GM21390 (cell line): ENCODE data around the gene IMPACT.

ENCODE experiments used
- ATAC-seq: cut with Tn5 transposase; IDR thresholded peaks from one replicate; pipeline ENCODE4 v1.9.1; 2021; ENCODE audit not compliant: unreplicated experiment

IMPACT gene, protein sequence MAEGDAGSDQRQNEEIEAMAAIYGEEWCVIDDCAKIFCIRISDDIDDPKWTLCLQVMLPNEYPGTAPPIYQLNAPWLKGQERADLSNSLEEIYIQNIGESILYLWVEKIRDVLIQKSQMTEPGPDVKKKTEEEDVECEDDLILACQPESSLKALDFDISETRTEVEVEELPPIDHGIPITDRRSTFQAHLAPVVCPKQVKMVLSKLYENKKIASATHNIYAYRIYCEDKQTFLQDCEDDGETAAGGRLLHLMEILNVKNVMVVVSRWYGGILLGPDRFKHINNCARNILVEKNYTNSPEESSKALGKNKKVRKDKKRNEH

DNA sequence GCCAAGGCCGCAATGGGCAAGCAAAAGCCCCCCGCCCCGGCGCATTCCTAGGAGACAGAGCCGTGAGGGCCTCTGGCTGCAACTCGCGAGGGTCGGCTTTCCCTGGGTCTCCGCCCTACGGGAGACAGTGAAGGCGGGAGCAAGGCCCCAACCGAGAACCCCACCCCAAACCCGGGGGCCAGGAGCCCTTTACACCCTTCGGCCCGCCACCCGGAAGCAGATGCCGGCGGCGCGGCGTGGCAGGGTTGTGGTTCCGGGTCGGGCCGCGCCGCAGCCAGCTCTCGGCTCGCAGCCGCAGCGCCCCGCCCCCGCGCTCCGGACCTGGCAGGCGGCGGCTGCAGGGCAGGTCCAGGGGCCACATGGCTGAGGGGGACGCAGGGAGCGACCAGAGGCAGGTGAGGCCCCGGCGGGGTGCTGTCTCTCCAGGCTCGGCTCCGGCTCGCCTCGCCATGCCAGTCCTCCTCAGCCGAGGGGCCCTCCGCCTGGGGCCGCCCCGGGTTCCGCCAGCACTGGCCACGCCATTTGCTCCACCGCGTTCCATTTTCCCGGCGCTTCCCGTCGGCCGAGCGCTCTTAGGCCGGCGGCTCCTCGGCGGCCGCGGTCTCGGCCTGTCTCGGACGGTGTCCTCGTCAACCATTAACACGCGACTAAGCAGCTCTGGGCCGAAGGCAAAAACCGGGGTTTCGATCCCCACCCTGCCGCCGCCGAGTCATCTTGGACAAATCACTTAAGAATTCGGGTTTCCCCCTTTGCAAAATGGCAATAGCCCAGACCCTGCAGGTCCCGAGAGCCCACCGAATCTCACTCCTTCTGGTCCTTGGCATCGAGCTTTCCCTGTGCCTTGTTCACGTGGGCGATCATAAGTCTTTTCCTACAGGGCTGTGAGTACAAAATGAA lies at the start of gene IMPACT:
Gene IMPACT, plus strand, starts transcription at position 273 of the 897 bp plus-strand sequence. Its CDS starts 87 bp downstream, at position 360.
- ATAC-seq: peak; percentile 94

DNA sequence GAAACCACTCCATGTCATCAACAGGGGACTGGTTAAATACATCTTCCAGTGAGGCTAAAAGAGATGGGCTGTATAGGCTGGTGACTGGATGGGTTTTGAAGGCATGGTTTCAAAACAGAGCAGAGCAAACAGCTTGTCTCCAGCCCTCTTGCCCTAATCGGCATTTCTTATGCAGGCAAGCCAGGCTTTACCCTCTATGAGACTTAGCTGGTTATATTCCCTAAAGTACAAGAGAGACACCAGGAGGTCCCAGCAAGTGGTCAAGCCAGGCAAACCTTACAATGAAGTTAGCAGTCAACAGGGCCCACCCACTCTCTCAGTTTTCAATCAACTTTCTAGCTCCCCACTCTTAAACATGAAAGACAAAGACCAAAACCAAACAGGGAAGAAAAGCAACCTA lies 47.9 kb upstream of the IMPACT start:
- no peak for ATAC-seq

DNA sequence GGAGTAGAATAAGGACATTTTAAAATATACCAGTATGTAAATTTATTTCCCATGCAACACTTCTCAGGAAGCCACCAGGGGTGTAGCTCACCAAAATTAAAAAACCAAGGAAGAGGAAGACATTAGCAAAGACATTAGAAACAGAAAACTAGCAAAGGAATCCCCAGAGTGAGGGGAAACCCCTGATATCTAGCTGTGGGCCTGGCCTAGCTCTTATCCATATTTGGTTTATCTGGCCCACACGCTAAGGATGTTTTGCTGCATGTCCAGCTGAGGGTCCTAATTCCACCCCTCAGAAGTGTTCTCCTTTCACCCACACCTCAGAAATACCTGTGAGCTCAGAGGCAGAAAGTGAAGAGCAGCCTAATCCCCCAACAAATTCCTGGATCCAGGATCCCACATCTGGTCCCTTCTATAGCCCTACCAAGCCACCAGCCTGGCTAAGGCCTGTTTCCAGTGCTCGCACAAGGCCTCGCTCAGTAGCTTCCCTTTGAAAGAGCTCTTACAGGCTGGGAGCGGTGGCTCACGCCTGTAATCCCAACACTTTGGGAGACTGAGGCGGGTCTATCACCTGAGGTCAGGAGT lies 46.2 kb upstream of the IMPACT start:
- ATAC-seq: no peak

DNA sequence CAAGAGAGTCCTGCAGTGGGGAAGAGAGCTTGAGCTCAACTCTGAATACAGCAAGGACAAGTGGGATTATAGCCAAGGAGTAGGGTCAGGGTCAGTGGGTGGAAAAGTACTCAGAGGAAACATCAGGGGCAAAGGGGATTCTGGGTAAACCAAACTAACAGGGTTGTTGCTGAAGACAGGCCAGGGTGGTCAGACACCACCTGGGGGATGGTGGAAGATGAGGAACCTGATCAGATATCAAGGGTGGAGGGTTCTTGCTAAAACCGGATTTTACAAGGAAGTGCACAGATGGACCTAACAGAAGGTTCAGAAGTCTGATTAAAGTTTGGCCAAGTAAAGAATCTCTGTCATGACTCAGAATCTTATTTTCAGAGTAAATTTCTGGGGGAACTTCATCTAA lies 45.3 kb upstream of the IMPACT start:
- no peak for ATAC-seq

DNA sequence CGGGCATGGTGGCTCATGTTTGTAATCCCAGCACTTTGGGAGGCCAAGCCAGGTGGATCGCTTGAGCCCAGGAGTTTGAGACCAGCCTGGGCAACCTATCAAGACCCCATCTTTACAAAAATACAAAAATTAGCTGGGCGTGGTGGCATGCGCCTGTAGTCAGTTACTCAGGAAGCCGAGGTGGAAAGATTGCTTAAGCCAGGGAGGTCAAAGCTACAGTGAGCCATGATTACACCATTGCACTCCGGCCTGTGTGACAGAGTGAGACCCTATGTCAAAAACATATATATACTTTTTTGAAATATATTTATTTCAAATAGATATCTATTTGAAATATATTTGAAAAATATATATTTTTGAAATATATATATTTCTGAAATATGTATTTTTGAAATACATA lies 39.8 kb upstream of the IMPACT start:
- no peak for ATAC-seq

DNA sequence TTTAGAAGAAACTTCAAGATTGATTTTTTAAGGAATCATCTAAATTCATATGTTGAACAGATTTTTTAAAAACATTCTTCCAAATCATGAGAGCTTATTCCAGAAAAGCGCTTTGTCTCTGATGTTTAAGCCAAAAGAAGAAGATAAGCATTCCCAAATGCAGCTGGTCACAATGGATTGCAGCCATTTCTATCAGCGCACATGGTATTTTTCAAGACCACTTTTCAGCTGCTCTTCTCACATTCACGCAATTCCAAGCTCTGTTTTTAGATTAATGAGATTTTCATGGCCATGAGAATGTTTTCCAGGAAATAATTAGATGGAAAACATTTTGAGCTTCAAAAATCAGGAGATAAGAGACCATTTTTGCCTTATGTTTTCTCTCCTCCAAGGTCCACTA lies 37.5 kb upstream of the IMPACT start:
- no peak for ATAC-seq

DNA sequence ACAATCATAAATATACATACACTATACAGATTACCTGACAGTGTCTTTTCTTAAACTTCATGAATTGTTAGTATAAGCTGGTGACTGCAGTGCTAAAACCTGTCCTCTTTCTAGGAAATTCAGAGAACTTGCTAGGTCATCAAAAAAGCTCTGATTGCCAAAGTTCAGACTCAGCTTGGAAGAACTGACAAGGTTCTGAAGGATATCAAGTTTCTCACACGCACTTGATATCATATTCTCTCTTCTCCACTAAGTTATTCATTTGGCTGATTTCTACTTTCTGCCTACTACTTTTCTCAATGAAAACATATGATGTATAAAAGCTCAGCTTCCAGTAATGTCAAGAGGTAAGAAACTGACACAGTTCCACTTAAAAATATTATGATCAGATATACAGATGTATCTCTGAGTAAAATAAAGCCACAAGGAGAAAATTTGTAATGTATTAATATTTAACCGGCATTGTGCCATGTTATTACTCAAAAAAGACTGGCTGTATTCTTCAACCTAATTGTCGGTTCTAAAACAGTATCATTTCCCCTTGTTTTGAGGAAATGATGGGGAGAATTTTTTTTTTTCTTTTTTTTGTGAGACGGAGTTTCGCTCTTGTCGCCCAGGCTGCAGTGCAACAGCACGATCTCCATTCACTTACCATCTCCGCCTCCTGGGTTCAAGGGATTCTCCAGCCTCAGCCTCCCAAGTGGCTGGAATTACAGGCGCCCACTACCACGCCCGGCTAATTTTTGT lies 31.2 kb upstream of the IMPACT start:
- no peak for ATAC-seq

DNA sequence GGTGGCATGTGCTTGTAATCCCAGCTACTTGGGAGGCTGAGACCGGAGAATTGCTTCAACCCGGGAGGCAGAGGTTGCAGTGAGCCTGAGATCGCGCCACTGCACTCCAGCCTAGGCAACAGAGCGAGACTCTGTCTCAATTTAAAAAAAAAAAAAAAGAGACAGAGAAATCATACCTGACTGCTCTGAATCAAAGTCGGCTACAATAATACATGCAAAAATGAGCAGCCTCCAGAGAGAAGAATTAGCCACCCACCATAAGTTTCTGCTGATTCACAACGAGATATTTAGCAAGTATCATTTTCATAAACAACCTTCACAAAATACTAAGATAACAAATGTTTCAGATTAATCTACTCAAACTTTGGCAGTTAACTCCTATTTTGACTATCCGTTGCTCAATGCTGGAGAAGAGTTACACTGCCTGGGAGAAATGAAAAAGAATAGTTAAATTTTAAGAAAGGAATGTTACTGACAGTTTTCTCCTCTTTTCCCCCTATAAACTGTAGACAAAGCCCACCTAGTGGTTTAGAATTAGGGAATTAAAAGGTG lies 30.3 kb upstream of the IMPACT start:
- ATAC-seq: no peak

DNA sequence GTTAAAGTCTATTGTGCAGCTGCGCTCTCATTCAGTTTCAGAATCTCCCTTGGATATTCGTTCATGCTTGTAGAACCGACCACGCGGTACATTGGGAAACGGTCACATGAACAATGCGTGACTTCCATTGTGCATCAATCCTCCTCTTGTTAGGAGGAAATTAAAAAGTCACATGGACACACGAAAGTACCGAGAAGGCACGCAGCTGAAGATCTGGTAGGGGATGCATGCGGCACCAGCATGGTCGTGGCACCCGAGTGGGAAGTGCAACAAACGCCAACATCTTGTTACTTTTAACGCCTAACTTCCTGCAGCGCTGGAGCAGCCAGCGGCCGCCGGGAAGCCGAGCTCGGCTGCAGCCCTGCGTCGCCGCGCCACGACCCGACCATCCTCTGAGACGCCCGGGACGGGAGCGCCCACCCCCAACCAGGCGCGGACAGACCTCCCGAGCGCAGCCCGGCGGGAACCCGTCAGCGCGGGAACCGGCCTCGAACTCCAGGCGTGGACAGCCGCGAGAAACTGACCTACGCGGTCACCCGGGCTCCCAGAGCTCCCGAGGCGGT lies 29.3 kb upstream of the IMPACT start:
- peak; percentile 32 for ATAC-seq

DNA sequence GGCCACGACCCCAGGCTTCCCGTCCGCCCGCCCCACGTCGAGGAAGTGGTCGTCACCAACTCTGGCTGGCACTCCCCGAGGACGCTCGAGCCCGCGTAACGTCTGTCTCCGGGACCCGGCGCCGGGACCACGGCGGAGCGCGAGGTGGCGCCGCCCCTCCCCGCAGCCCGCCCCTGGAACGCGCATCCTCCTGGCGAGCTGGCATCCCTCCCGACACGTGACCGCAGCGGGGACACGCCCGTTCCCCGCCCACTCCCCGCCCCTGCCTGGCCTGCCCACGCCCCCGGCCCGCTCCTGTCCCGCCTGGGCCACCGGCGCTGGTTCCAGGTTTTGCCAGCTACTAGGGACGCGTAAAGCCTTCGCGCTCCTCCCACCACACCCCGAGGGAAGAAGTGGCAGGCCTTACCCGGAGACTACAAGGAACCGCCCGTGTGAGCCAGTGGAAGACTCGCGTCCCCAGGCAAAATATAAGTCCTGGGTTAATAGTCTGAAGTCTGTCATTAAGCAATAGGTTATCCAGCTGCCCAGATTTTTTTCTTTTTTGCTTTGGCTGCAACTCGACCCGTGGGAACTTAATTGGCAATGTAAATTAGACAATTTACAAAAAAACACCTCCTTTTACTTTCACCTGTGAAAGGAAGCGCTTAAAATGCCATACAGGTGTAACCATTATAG lies 28.6 kb upstream of the IMPACT start, which contains the start of gene OSBPL1A:
Gene OSBPL1A, minus strand, starts transcription at position 131 of the 675 bp plus-strand sequence. CDS start 20,291 bp downstream, outside the sequence.
- peak; percentile 60 for ATAC-seq

DNA sequence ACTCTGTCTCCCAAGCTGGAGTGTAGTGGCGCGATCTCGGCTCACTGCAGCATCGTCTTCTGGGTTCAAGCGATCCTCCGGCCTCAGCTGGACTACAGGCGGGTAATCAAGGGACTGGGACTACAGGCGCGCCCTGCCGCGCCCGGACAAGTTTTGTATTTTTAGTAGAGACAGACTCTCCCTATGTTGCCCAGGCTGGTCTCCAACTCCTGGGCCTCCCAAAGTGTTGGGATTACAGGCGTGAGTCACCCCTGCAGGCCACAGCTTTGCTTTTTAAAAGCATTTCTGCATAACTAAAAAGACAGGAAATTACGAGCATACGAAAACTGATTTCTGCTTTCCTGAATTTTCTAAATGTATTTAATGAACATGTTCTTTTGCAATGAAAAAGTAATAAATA lies 27.9 kb upstream of the IMPACT start:
- no peak for ATAC-seq

DNA sequence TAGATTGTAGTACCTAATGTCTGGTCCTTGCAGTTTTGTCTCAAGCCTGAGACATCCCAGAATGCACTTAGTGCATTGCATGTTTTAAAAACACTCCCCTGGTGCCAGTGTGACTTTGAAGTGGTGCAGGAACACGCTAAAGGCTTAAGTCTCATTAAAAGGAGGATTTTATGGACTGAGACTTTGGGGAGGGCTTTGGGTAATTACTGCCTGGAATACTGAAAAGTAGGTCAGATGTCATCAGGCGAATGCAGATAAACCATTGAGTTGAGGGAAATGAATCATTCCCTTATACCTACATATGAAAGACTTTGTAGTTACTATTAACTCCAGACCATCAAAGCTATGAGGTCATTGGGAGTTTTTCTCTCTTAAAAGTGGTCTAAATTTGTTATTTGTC lies 25.9 kb upstream of the IMPACT start:
- ATAC-seq: no peak

DNA sequence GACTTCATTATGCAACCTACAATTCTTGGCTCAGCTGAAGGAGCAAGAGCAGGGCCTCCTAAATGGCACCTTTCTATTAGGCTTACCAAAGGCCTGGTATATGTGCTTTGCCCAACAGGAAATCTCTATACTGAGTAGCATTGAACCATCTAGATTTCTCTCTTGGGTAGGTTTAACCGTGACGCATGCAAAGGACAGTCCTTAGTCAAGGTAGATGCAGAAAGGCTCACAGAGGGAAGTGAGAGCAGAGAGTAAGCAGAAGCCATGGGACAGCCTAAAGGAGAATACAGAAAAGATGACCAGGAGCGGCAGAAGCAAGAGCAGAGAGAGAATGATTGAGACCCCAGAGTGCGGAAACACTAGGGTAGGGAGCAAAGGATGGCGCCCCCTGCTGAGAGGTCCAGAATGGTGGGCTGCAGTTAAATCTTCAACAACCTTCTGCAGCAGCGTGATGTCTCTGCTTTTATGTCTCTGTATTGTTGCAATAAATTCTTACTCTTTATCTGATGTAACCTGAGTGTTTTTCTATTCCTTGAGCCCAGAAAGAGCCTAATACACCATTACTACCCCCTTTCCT lies 24.2 kb upstream of the IMPACT start:
- ATAC-seq: no peak

DNA sequence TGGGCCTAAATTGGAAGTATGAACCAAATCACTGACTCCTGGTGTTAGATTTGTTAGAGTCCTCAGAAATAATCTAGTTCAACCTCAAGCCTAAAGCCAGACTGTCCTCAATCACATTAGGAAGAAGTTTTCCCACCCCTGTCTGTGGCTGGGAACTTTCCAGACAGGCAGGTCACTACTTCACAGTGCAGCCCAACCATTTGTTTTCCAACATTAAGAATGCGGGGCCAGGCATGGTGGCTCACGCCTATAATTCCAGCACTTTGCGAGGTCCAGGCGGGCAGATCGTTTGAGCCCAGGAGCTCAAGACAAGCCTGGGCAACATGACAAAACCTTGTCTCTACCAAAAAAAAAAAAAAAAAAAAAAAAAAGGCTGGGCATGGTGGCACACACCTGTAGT lies 23.4 kb upstream of the IMPACT start:
- ATAC-seq: no peak

DNA sequence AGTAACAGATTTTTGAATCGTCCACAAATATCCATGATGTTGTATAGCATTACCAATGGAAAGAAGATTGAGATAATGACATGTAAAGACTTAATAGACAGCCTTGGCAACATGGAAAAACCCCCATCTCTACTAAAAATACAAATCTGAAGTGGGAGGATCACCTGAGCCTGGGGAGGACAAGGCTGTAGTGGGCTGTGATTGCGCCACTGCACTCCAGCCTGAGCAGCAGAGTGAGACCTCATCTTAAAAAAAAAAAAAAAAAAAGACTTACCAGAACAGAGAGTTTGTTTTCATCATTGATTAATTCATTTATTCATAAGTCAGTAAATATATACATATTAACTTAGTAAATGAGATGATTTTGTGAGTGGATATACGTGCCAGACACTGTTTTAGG lies 21.9 kb upstream of the IMPACT start:
- no peak for ATAC-seq

DNA sequence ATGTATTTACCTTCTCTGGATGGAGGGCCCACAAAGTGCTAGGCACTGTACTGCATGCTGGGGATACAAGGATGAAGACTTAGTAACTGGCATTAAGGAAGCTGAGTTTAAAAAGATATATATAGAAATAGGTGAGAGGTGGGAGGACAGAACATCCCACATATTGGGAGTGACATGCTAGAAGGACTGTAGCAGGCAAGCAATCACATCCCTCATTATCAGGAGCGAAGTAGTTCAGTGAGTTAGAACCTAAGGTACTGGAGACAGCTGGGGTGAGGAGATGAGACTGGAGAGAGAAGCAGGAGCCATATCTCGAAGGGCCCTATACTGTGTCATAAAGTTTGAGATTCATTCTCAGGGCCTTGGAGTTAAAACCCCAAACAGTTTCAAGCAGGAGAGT lies 18.0 kb upstream of the IMPACT start:
- no peak for ATAC-seq

DNA sequence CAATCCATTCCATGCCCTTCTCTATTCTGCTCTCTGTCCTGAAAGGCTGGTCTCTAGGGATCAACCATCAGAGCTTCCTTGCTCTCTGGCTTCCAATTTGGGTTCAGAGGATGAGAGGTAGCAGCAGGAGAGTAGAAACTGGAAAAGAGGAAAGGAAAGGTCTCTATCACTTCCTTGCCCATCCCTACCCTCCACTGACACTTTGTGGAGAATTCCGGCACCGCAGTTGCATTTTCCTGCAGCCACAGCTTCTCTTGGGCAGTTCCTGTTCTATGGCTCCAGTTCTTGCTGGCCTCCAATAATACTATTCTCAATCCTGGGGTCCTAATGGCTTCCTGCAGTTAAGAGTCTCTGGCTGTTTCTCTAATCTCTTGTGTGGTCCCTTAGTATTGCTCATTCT lies 13.3 kb upstream of the IMPACT start:
- ATAC-seq: no peak

DNA sequence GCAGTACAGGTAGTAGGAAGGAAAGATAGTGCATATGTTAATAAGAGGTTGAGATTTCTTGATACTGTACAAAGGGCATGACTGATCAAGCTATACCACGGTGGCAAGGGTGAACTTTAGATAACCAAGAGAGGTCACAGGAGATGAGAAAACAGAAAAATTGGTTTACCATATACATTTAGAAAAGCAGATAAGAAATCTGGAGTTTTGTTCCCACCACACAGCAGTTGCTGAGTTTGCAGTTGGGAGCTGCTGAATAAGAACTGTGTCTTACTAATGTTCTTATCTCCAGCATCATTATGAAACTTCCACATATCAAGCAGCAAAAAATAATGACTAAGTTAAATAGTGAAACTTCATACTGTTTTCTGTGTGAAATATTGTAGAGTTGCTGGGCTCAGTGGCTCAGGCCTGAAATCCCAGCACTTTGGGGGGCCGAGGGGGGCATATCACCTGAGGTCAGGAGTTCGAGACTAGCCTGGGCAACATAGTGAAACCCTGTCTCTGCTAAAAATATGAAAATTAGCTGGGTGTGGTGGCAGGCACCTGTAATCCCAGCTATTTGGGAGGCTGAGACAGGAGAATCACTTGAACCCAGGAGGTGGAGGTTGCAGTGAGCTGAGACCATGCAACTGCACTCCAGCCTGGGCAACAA lies 12.0 kb upstream of the IMPACT start:
- no peak for ATAC-seq

DNA sequence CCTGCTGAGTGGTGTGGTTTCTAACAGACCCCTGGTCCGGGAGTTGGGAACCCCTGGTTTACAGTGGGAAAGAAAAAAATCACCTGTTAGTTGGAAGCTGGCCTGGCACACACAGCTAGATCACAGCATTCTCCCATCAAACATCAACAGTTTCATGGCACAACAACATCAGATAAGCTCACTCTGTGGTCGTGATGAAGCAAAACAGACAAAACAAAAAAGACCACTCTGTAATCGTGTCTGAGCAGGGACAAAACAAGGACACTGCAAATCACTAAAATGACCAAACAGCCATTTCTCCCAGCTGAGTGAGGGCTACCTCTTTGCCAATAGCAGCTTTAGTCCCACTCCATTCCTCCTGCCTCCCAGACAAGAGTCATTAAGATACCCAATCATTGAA lies 9.0 kb upstream of the IMPACT start:
- no peak for ATAC-seq
